GM21825 (cell line): ENCODE results near the gene OGA.

Experiments used
- ATAC-seq: cut with Tn5 transposase; IDR thresholded peaks from one replicate; pipeline ENCODE4 v1.9.1; 2021; ENCODE audit warnings: mild to moderate bottlenecking, moderate library complexity; ENCODE audit not compliant: unreplicated experiment

Gene OGA

GRCh38 chr10:101818119-101818871 lies at the start of gene OGA:
TSS of gene OGA (minus strand) at chr10:101818444. CDS start at chr10:101818022, 422 bp downstream.
- ATAC-seq, result peak; percentile 84

DNA sequence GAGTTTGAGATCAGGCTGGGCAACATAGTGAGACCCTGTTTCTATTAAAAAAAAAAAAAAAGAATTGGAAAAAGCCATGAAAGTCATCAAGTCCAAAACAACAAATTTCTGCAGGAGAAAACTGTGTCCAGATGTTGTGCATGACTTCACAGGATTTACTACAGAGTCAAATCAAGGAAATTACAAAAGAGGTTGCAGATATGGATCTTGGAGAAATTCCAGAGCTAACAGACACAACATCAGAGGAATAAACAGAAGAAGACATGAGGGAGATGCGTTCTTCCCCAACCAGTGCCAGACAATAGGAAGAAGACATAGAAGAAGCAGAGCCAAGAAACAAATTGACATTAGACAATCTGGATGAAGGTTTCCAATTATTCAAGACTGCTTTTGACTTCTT lies 49.7 kb upstream of the OGA start:
- ATAC-seq, result no peak

- no peak for ATAC-seq
Observed at GRCh38 chr10:101859530-101859929, 41.3 kb upstream of the OGA start.

DNA sequence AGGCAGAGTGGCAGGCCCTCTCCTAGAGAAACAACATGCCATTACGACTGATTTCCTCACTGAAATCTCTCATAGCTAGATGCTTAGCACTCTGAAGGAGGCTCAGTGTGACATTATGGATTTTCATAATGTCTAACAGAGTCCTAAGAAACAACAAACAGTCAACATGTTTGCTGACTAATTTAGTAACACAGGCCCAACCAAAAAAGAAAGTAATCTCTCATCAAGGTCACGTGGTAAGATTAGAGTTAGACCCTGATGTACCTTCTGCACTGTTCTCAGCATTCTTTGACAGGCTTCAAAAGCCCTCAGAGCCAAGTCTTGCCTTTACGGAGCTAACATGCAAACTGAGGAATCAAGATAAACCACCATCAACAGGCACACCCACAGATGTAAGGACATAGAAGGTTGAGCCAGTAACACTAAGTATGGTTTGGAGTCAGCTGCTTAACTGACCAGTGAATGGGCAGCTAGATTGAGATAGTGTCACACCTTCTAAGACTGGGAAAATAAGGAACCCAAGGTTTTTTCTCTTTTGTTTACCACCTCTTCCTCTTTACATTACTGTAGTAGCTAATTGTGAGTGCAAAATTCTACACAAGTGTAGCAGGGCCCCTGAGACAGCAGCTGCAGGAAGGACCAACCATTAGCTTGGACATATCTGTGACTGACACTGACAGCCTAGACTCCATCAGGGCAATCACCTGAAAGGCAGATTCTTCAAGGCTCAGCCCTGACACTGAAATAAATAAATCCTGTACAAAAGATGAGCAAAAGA lies 40.7 kb upstream of the OGA start:
- peak; percentile 73 for ATAC-seq

- ATAC-seq, result no peak
Observed at GRCh38 chr10:101857802-101858476, 39.7 kb upstream of the OGA start.

DNA sequence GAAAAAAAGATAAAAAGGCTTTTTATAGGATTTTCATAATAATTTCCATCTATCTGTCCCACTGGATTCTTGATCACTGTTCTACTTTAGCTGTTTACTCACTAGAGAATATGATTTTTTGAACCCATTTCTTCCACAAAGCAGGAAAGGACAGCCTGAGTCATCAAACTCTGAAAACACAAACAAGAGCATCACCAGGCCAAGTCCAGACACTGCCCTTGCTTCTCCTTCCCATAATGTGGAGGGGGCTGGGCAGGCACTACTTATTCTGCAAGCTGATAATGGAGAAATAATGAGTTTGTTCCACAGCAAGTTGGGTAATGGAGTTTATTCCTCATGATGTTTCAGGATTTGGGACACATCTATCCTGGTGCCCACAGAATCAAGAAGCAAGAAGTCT lies 38.4 kb upstream of the OGA start:
- ATAC-seq, result no peak

- no peak for ATAC-seq
Observed at GRCh38 chr10:101851411-101852116, 33.3 kb upstream of the OGA start.

GRCh38 chr10:101850749-101851148 lies 32.5 kb upstream of the OGA start:
- ATAC-seq, result no peak

- no peak for ATAC-seq
Observed at GRCh38 chr10:101848894-101849351, 30.7 kb upstream of the OGA start.

GRCh38 chr10:101848408-101848807 lies 30.2 kb upstream of the OGA start:
- ATAC-seq, result no peak

DNA sequence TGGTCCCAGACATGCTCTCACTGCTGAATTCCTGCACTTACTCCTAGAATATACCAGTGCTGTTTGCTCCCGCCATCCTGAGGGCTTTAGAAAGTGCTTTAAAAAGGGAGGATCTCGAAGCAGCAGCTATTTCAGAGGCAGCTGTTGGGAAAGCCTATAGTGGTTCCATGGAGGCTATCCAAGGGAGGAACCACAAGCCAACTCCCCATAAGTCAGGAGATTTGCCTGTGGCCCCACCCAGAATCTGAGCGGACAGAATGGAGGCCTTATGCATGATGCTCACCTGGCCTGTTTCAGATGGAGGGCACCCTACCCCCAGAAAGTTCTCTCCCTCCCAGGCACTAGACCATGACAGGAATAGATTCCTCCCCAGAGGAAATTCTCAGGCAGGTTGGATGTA lies 27.6 kb upstream of the OGA start:
- no peak for ATAC-seq

- ATAC-seq, result no peak
Observed at GRCh38 chr10:101843032-101844021, 25.1 kb upstream of the OGA start, which contains the start of gene KCNIP2. TSS of gene KCNIP2 (minus strand) at chr10:101843800. CDS start at chr10:101843568, 232 bp downstream.

DNA sequence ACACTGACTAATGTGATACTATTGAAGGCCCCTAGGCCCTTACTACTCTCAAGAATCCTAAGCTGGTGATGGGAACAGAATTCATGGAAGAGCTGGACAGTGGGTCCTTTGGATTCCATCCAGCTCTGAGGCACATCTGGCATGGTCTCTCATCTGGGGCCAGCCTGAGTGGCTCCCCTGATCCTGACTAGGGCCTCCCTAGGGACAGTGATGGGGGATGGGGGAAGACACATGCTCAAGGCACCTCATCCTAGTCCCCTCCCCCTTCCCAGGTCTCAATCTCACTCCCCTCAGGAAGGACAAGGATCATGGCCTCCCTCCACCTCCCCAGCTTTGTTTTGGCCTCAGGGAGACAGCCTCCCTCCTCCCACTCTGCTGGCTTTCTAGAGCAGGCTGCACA lies 23.6 kb upstream of the OGA start:
- ATAC-seq, result no peak

GRCh38 chr10:101840741-101841453 lies 22.7 kb upstream of the OGA start:
- ATAC-seq, result peak; percentile 72

GRCh38 chr10:101840102-101840684 lies 21.9 kb upstream of the OGA start:
- ATAC-seq, result no peak

DNA sequence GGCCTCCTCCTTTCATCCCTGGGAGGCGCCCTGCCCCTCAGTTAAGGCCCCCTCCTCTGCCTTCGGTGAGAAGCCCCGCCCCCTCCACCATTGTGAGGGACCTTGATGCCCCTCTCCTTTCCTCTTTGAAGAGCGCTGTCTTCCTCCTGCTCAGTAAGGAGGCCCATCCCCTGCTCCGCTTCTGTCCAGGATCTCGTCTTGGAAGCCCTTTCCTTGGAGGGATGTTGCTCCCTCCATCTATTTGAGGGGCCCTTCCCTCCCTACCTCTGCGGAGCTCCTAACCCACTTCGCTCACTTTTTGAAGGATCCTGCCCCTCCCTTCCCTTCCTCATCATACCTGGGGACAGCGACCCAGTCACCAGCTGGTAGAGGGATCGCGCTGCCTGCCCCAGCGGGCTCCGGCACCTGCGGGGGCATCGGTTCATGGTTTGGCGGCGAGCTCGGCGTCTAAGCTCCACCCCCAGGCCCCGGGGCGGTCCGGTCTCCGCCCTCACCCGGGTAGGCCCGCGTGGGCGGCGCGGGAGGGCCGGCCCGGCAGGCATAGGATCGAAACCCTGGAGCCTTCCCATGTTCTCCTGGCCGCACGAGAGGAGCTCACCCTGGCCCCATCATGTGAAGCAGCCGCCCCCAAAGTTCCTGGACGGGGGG lies 21.3 kb upstream of the OGA start:
- ATAC-seq, result no peak

GRCh38 chr10:101839002-101839401 lies 20.8 kb upstream of the OGA start:
- no peak for ATAC-seq

GRCh38 chr10:101838416-101838970 lies 20.2 kb upstream of the OGA start:
- no peak for ATAC-seq
